Measurements from ENCODE around the gene LRRK2.

LRRK2 gene

GRCh38 chr12:40399656-40400055 is 174.9 kb downstream of the LRRK2 start:
- no peak for TF ChIP-seq CTCF (IDR thresholded peaks at IDR 0.05)
- no peak overlapping the region for H3K27ac ChIP-seq
- no peaks in the 10 kb centered on the region for H3K4me1 ChIP-seq
- no peak overlapping the region for H3K9ac ChIP-seq
- no peaks in the 10 kb centered on the region for H3K27me3 ChIP-seq (ENCODE audit: control insufficient read depth, insufficient read depth, low read length)
- H3K9me3 ChIP-seq (ENCODE audit: control insufficient read depth, low read length), result no peaks in the 10 kb centered on the region
- no peak overlapping the region for H3K4me3 ChIP-seq (ENCODE audit: low read depth, low read length)
- no peaks in the 10 kb centered on the region for H3K36me3 ChIP-seq (ENCODE audit: control insufficient read depth, insufficient read depth, low read length)
- H3K79me2 ChIP-seq, result no peaks in the 10 kb centered on the region
- H3K4me2 ChIP-seq (ENCODE audit: low read length), result no peak overlapping the region
- no peak overlapping the region for H2AFZ ChIP-seq

- no peak for TF ChIP-seq CTCF (IDR thresholded peaks at IDR 0.05)
- no peak overlapping the region for H3K4me2 ChIP-seq (ENCODE audit: low read length)
- H3K27me3 ChIP-seq (ENCODE audit: control insufficient read depth, insufficient read depth, low read length), result no peaks in the 10 kb centered on the region
- no peak overlapping the region for H2AFZ ChIP-seq
- no peak overlapping the region for H3K9ac ChIP-seq
- H3K9me3 ChIP-seq (ENCODE audit: control insufficient read depth, low read length), result no peaks in the 10 kb centered on the region
- no peak overlapping the region for H3K4me3 ChIP-seq (ENCODE audit: low read depth, low read length)
- H3K27ac ChIP-seq, result no peak overlapping the region
- no peaks in the 10 kb centered on the region for H3K36me3 ChIP-seq (ENCODE audit: control insufficient read depth, insufficient read depth, low read length)
- H3K79me2 ChIP-seq, result no peaks in the 10 kb centered on the region
- H3K4me1 ChIP-seq, result no peaks in the 10 kb centered on the region
Observed at GRCh38 chr12:40405419-40405818, 180.6 kb downstream of the LRRK2 start.
